K562 (cell line): ENCODE data around the gene PLK5. TPM values are rescaled to one million over a fixed set of nuclear protein-coding genes. Genes with fewer than 3 reads are reported as not detected.

ENCODE experiments used
- ATAC-seq: fragments of 200-7000 bp; cut with Tn5 transposase; 3 replicates; pipeline ENCODE4 v1.9.1; 2020; ENCODE audit warnings: moderate library complexity
- BruUV-seq: library from RNA; stranded (reverse); fragments of 400-500 nt; replicated peaks from 2 replicates; lab custom pipeline; 2021; lab: Mats Ljungman, UMichigan
- CTCF ChIA-PET: fragments of 300-600 bp; formaldehyde crosslinking; extraction: SDS; loops from one replicate; lab custom pipeline; 2021; ENCODE audit warnings: low intra/inter-chr PET ratio; lab: Yijun Ruan, JAX
- POLR2A ChIA-PET: fragments of 300-600, 350-650 bp; sonication (Branson Sonifier 250); formaldehyde crosslinking; extraction: SDS; loops from one replicate; lab custom pipeline; 2021; ENCODE audit warnings: antibody characterized with exemption, inconsistent platforms; lab: Yijun Ruan, JAX
- DNase-seq, 4 experiments: peaks; one replicate each; pipeline versions ENCODE4 v3.0.0 to v3.0.0-alpha.2; 2011 to 2018; ENCODE audit warnings: low spot score in 3 of 4, mixed read lengths in 3 of 4; ENCODE audit errors: extremely low read depth in 1 of 4
- FAIRE-seq: peaks from 2 replicates; lab custom pipeline; 2011; peaks lifted over from hg19 to GRCh38; lab: Jason Lieb, UNC
- H2AFZ ChIP-seq: 2 replicates; pipeline ENCODE4 v1.6.0; 2011; ENCODE audit warnings: low read depth, low read length, control low read depth, inconsistent platforms
- H3K27ac ChIP-seq: fragments of 200-600 bp; 3 replicates; pipeline ENCODE4 v1.8.0; 2011; ENCODE audit warnings: low read depth, mild to moderate bottlenecking, control low read depth, inconsistent platforms, low read length, moderate library complexity, mixed read lengths; ENCODE audit errors: extremely low read depth
- H3K27me3 ChIP-seq, 2 experiments: fragments of 300-600 bp in 1 of 2; 2 replicates in 1 of 2; 3 replicates in 1 of 2; pipeline versions ENCODE4 v1.6.0 to v1.8.0; 2011; ENCODE audit warnings: inconsistent platforms in 2 of 2, low read length in 2 of 2, mild to moderate bottlenecking in 1 of 2, mixed read lengths in 1 of 2, moderate library complexity in 1 of 2; ENCODE audit not compliant: control insufficient read depth in 2 of 2, insufficient read depth in 2 of 2
- H3K36me3 ChIP-seq: fragments of 300-600 bp; 3 replicates; pipeline ENCODE4 v1.8.0; 2011; ENCODE audit warnings: mild to moderate bottlenecking, low read length, inconsistent platforms; ENCODE audit not compliant: control insufficient read depth, insufficient read depth
- H3K4me1 ChIP-seq, 2 experiments: fragments of 200-600 bp in 1 of 2; replicated peaks in 1 of 2; 2 replicates in 1 of 2; 3 replicates in 1 of 2; pipeline versions ENCODE4 v1.5.1 to v1.8.0; 2011; ENCODE audit warnings: inconsistent platforms in 2 of 2, low read length in 2 of 2, mild to moderate bottlenecking in 1 of 2, mixed read lengths in 1 of 2, moderate library complexity in 1 of 2; ENCODE audit not compliant: control insufficient read depth in 2 of 2, insufficient read depth in 2 of 2
- H3K4me2 ChIP-seq: 2 replicates; pipeline ENCODE4 v1.6.1; 2011; ENCODE audit warnings: low read length, control low read depth, inconsistent platforms, mixed read lengths; ENCODE audit not compliant: insufficient read depth
- H3K4me3 ChIP-seq: fragments of 200-600 bp; sonication (generic), shearing (Covaris generic); 2 replicates; pipeline ENCODE4 v1.5.1; 2016; ENCODE audit warnings: control low read depth, inconsistent platforms
- H3K79me2 ChIP-seq: fragments of 200-600 bp; 3 replicates; pipeline ENCODE4 v1.8.0; 2011; ENCODE audit warnings: low read length, inconsistent platforms; ENCODE audit not compliant: control insufficient read depth, insufficient read depth
- H3K9ac ChIP-seq, 2 experiments: 2 replicates each; pipeline versions ENCODE4 v1.6.0 to v1.6.1; 2011; ENCODE audit warnings: low read depth in 2 of 2, low read length in 2 of 2, control low read depth in 1 of 2, inconsistent platforms in 1 of 2, mild to moderate bottlenecking in 1 of 2, mixed read lengths in 1 of 2; ENCODE audit not compliant: insufficient read depth in 1 of 2
- H3K9me1 ChIP-seq: one replicate; pipeline ENCODE4 v1.6.0; 2011; ENCODE audit warnings: inconsistent platforms, mild to moderate bottlenecking, low read length, moderate library complexity; ENCODE audit not compliant: control insufficient read depth, insufficient read depth
- H3K9me3 ChIP-seq: replicated peaks from 2 replicates; pipeline ENCODE4 v1.5.1; 2011; ENCODE audit warnings: low read depth, low read length, inconsistent platforms; ENCODE audit not compliant: control insufficient read depth, insufficient read depth
- H4K20me1 ChIP-seq: replicated peaks from 2 replicates; pipeline ENCODE4 v1.6.1; 2011; ENCODE audit warnings: low read length, inconsistent platforms, mixed read lengths; ENCODE audit not compliant: control insufficient read depth, insufficient read depth
- POLR2G ChIP-seq: fragments of 200-400 bp; formaldehyde crosslinking; IDR thresholded peaks from 2 replicates; pipeline ENCODE4 v1.6.1; 2017; ENCODE audit warnings: low read depth, mild to moderate bottlenecking, antibody characterized with exemption, low read length, moderate library complexity
- ZNF146 ChIP-seq: IDR thresholded peaks from one replicate; pipeline ENCODE4 v1.6.1; 2018; ENCODE audit warnings: missing compliant biosample characterization; ENCODE audit not compliant: unreplicated experiment
- WGBS: fragments of 100-300 bp; shearing (Covaris generic); methylation state at CpG from one replicate; pipeline ENCODE4 v1.1.6; 2016; ENCODE audit warnings: low coverage, mixed read lengths; ENCODE audit not compliant: insufficient coverage; ENCODE audit errors: missing lambda C conversion rate; 5-methylcytosine and 5-hydroxymethylcytosine counted together
- in situ Hi-C: fragments of 300-500 bp; cut with MboI; formaldehyde crosslinking; loops from 4 replicates; pipeline ENCODE4 v1.15.0; 2018; ENCODE audit warnings: inconsistent platforms, mixed read lengths
- intact Hi-C: fragments of 100-400 bp; cut with micrococcal nuclease; formaldehyde crosslinking; loops from 2 replicates; pipeline ENCODE4 v1.14.2; 2022
- polyA plus RNA-seq, 8 experiments: library from polyadenylated mRNA; depleted of rRNA in 4 of 8; stranded (reverse) in 5 of 8; unstranded in 3 of 8; fragments of >200 nt; fragmentation: Nextera tagmentation in 2 of 8; fragmentation: Illumina TruSeq in 1 of 8; extraction: Ambion mirVana in 2 of 8; extraction: Trizol in 1 of 8; gene quantifications; 2 replicates each; pipeline versions ENCODE4 v1.2.1 to v1.2.3, GENCODE V29; 2011 to 2014; ENCODE audit warnings: inconsistent platforms in 1 of 8, missing spikeins in 1 of 8
- total RNA-seq, 7 experiments: library from RNA; depleted of rRNA in 6 of 7; stranded (reverse); fragments of >200 nt in 6 of 7; fragmentation: Illumina TruSeq in 2 of 7; extraction: Trizol in 2 of 7; gene quantifications; 2 replicates each; pipeline versions ENCODE4 v1.2.1 to v1.2.3, GENCODE V29; 2011 to 2021; ENCODE audit warnings: low replicate concordance in 1 of 7
- TF ChIP-seq, protein P1 (sequence below), 2 experiments: fragments of 200-800 bp in 1 of 2; sonication (Bioruptor generic) in 1 of 2; sonication (generic) in 1 of 2; formaldehyde crosslinking in 1 of 2; IDR thresholded peaks in 1 of 2; conservative IDR thresholded peaks in 1 of 2; 2 replicates each; pipeline versions ENCODE4 v1.5.0 to v1.6.1; 2016 to 2020; ENCODE audit warnings: missing compliant biosample characterization in 1 of 2, missing genetic modification characterization in 1 of 2, missing genetic modification reagents in 1 of 2

PLK5 gene
- total and polyA plus RNA-seq, 9 of the 15 experiments (the other 6 are each of a cell fraction or from before 2014, with no cell fraction given): 0.04 to 0.23 (median 0.11) TPM; not detected in 5

DNA sequence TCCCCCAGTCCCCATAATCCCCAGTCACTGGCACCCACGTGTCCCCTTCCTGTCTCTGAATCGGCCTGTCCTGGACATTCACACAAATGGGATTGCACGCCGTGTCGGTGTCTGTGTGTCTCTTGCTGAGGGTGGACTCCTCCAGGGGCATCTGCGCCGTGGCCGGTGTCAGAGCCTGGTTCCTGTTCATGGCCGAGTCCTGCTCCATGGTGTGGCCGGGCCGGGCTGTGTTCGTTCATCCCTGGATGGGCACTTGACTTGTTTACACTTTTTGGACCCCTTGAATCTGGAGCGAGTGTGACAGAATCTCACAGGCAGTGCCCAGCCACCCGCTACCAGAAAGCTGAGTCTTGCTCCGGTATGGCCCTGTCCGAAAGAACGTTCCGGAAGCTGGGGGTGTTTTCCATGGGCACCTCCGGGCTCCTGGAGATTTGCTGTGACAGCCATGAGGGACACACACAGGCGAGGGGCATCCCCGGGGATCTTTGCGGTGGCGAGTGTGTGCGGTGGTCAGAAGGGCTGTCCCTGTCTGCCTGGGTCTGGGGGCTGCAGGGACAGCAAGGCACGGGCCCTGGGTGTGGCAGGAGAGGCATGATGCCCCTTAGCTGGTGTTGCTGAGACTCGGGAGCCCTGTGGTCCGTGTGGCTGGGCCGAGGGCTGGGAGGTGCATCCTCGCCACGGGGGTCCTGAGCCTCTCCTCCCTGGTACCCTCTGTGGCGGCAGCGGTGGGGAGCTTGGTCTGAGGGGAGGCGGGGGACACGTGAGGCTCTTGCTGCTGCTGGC is 50.7 kb downstream of the PLK5 start:
- H3K36me3 ChIP-seq: peaks cover 31% of the 10 kb centered on the region; the same call in 1 of the 3 replicates
- no peaks in the 10 kb centered on the region for H3K79me2 ChIP-seq
- peak; percentile 75 for TF ChIP-seq POLR2G
- no peak for TF ChIP-seq ZNF146 (CRISPR knock-in tag)
- TF ChIP-seq, protein P1, sequence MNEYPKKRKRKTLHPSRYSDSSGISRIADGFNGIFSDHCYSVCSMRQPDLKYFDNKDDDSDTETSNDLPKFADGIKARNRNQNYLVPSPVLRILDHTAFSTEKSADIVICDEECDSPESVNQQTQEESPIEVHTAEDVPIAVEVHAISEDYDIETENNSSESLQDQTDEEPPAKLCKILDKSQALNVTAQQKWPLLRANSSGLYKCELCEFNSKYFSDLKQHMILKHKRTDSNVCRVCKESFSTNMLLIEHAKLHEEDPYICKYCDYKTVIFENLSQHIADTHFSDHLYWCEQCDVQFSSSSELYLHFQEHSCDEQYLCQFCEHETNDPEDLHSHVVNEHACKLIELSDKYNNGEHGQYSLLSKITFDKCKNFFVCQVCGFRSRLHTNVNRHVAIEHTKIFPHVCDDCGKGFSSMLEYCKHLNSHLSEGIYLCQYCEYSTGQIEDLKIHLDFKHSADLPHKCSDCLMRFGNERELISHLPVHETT (CRISPR knock-in tag; conservative IDR thresholded peaks at IDR 0.05 in 1 of 2, IDR thresholded peaks at IDR 0.05 in 1 of 2): no peak
- intact Hi-C loops (no loop called here), in situ Hi-C loops (no loop called here)
- H3K9me3 ChIP-seq: no peaks in the 10 kb centered on the region
- no peak overlapping the region for H3K4me3 ChIP-seq
- DNase-seq (peak in 1 of 4 experiments; percentile 7), ATAC-seq (no peak), FAIRE-seq (no peak)
- H3K27me3 ChIP-seq: no peaks in the 10 kb centered on the region
- H3K4me1 ChIP-seq: peaks cover 7 to 50% of the 10 kb centered on the region in 2 experiments; a peak in 3 of 5 replicates
- 81% methylated on average over 25 of the region's 34 CpGs for WGBS
- H2AFZ ChIP-seq: no peak overlapping the region
- ChIA-PET CTCF (no interaction called here), POLR2A (interaction anchor here (0.6 to 4.0 kb wide), 4 partner anchors 16 to 553 kb away, joined by 3 to 40 read pairs (median 4); partner anchors contain the start of gene MBD3)
- no TSS peak for BruUV-seq
- no peaks in the 10 kb centered on the region; the same call in 1 of the 2 replicates for H4K20me1 ChIP-seq
- no peak overlapping the region for H3K27ac ChIP-seq
- H3K9ac ChIP-seq: peak overlapping the region in 1 of 2 experiments; percentile 78; a peak in 2 of 4 replicates
- H3K4me2 ChIP-seq: no peak overlapping the region
- no peaks in the 10 kb centered on the region for H3K9me1 ChIP-seq
